Adipose tissue (tissue), 3 donors: ENCODE measurements around the gene CA11. TPM values are rescaled to one million over a fixed set of nuclear protein-coding genes. Genes with fewer than 3 reads are reported as not detected.

Experiments used
- H3K27ac ChIP-seq: one replicate; pipeline ENCODE4 v1.5.1; 2013; ENCODE audit warnings: low read depth, low read length
- WGBS, 3 donors: extraction: QIAGEN DNeasy Blood & Tissue Kit; methylation state at CpG; one replicate each; pipeline ENCODE4 v1.1.7; 2013; 5-methylcytosine and 5-hydroxymethylcytosine counted together
- polyA plus RNA-seq, 3 donors: library from polyadenylated mRNA; stranded (reverse); fragments of 200-250 nt; gene quantifications; one replicate each; pipeline ENCODE4 v1.2.3, GENCODE V29; 2013
- donor health status: healthy with polysubstance abuse.
- donor health status: Bipolar disorder and iron deficiency.
- donor health status: healthy.

Gene CA11
- polyA plus RNA-seq, 3 donors = 2.6 to 21.3 (median 2.7) TPM

- H3K27ac ChIP-seq = peak overlapping the region; percentile 51
- 29 to 31% (median 30%) methylated on average over 6 of the region's 6 CpGs for WGBS, 3 donors
Observed at GRCh38 chr19:48619692-48620585, 26.0 kb downstream of the CA11 start.

- H3K27ac ChIP-seq = peak within 1 kb of the TSS; percentile 51
- WGBS, 3 donors = 0 to 1% (median 0%) methylated on average over 63 to 69 of the region's 69 CpGs
Observed at GRCh38 chr19:48618916-48619691, 26.9 kb downstream of the CA11 start, which contains the start of the genes RPL18 and SPHK2. TSS of gene RPL18 (minus strand) at chr19:48619178. CDS start at chr19:48619143, 35 bp downstream. TSS of gene SPHK2 (plus strand) at chr19:48619506. CDS start at chr19:48620515, 1,009 bp downstream.

GRCh38 chr19:48618278-48618915 lies 27.6 kb downstream of the CA11 start:
- H3K27ac ChIP-seq = no peak overlapping the region
- WGBS, 3 donors = 1% methylated on average over 18 of the region's 18 CpGs

- 46 to 70% (median 61%) methylated on average over 18 of the region's 18 CpGs for WGBS, 3 donors
- no peak overlapping the region for H3K27ac ChIP-seq
Observed at GRCh38 chr19:48617146-48617937, 28.6 kb downstream of the CA11 start.

- H3K27ac ChIP-seq = no peak overlapping the region
- 55 to 68% (median 63%) methylated on average over 12 of the region's 12 CpGs for WGBS, 3 donors
Observed at GRCh38 chr19:48616491-48617056, 29.4 kb downstream of the CA11 start.

- WGBS, 3 donors = 82 to 86% (median 85%) methylated on average over 16 of the region's 16 CpGs
- H3K27ac ChIP-seq = no peak overlapping the region
Observed at GRCh38 chr19:48616041-48616436, 29.9 kb downstream of the CA11 start.

GRCh38 chr19:48615231-48616040 lies 30.6 kb downstream of the CA11 start:
- 66 to 76% (median 69%) methylated on average over 19 of the region's 19 CpGs for WGBS, 3 donors
- no peak overlapping the region for H3K27ac ChIP-seq

- 44 to 67% (median 62%) methylated on average over 29 to 31 of the region's 31 CpGs for WGBS, 3 donors
- H3K27ac ChIP-seq = no peak within 1 kb of the TSS
Observed at GRCh38 chr19:48614436-48615230, 31.4 kb downstream of the CA11 start, which contains the start of gene FAM83E. TSS of gene FAM83E (minus strand) at chr19:48615076. CDS start at chr19:48613372, 1,704 bp downstream.

GRCh38 chr19:48613852-48614435 lies 32.0 kb downstream of the CA11 start:
- WGBS, 3 donors = 74 to 78% (median 74%) methylated on average over 13 of the region's 13 CpGs
- H3K27ac ChIP-seq = no peak overlapping the region

- 66 to 82% (median 82%) methylated on average over 38 to 39 of the region's 39 CpGs for WGBS, 3 donors
- H3K27ac ChIP-seq = no peak overlapping the region
Observed at GRCh38 chr19:48613024-48613851, 32.7 kb downstream of the CA11 start.

- H3K27ac ChIP-seq = no peak overlapping the region
- WGBS, 3 donors = 88 to 93% (median 89%) methylated on average over 14 of the region's 14 CpGs
Observed at GRCh38 chr19:48611872-48612271, 34.1 kb downstream of the CA11 start.

GRCh38 chr19:48609571-48610108 lies 36.3 kb downstream of the CA11 start:
- 92 to 93% (median 93%) methylated on average over 20 of the region's 20 CpGs for WGBS, 3 donors
- no peak overlapping the region for H3K27ac ChIP-seq

GRCh38 chr19:48608798-48609263 lies 37.2 kb downstream of the CA11 start:
- H3K27ac ChIP-seq = no peak overlapping the region
- 16 to 44% (median 19%) methylated on average over 9 of the region's 9 CpGs for WGBS, 3 donors

- WGBS, 3 donors = 85% methylated on average over 7 of the region's 7 CpGs
- H3K27ac ChIP-seq = no peak overlapping the region
Observed at GRCh38 chr19:48607359-48607755, 38.6 kb downstream of the CA11 start.
